GM12892 (cell line): ENCODE measurements around the gene NR5A1.

Source experiments
- POLR2A ChIP-seq: IDR thresholded peaks from 2 replicates; pipeline ENCODE4 v1.6.1; 2011; ENCODE audit warnings: low read depth, low read length, control low read depth
- POLR2AphosphoS5 ChIP-seq: IDR thresholded peaks from 2 replicates; pipeline ENCODE4 v1.6.1; 2011; ENCODE audit warnings: low read depth, low read length, control low read depth

DNA sequence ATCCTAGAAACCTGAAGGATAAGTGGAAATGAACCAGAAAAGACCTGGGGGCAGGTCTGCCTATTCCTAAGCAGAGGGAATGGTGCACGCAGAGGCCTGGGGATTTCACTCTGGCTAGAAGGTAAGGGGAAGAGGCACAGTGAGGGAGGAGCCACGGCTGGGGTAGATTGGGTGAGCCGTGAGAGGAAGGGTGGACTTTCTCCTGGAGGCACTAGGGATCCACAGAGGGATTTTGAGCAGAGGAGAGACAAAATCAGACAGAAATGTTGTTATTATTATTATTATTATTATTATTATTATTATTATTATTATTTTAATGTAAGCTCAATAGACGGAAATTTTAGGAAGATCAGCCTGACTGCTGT lies 59.9 kb downstream of the NR5A1 start:
- TF ChIP-seq POLR2A, result no peak
- no peak for TF ChIP-seq POLR2AphosphoS5
